SK-N-MC (cell line): Measurements from ENCODE around the gene SUMF2.

Source experiments
- EZH2 ChIP-seq: fragments of 200-600 bp; sonication (generic); IDR thresholded peaks from one replicate; pipeline ENCODE4 v1.6.1; 2017; ENCODE audit warnings: antibody characterized with exemption
- FOXP2 ChIP-seq: optimal IDR thresholded peaks from 2 replicates; pipeline ENCODE3; 2011; ENCODE audit warnings: mild to moderate bottlenecking, moderate library complexity; ENCODE audit not compliant: insufficient read depth; ENCODE audit errors: extremely low read length, control extremely low read depth
- POLR2AphosphoS5 ChIP-seq: IDR thresholded peaks from 2 replicates; pipeline ENCODE4 v1.6.1; 2012; ENCODE audit warnings: mild to moderate bottlenecking, low read depth, low read length, borderline replicate concordance

- TF ChIP-seq EZH2 (no peak), POLR2AphosphoS5 (no peak), FOXP2 (no peak)
Observed at GRCh38 chr7:56078196-56078595, 14.1 kb downstream of the SUMF2 start.
